Measurements from ENCODE around the gene ALG8.

The ALG8 gene

GRCh38 chr11:78132475-78132874 is 7.0 kb downstream of the ALG8 start:
- H3K36me3 ChIP-seq = no peaks in the 10 kb centered on the region
- H3K27ac ChIP-seq = no peak overlapping the region
- no peak overlapping the region for H3K4me3 ChIP-seq (ENCODE audit: low read depth in 1 of 2, low read length in 1 of 2)
- H3K27me3 ChIP-seq = no peaks in the 10 kb centered on the region
- H3K9me3 ChIP-seq = no peaks in the 10 kb centered on the region
- no peaks in the 10 kb centered on the region for H3K4me1 ChIP-seq (ENCODE audit: control insufficient read depth in 1 of 2, insufficient read depth in 1 of 2, low read depth in 1 of 2, low read length in 1 of 2)
- no peak for TF ChIP-seq CTCF (IDR thresholded peaks at IDR 0.05)

- Histone ChIP-seq H3K36me3 (no peaks in the 10 kb centered on the region), H3K9me3 (no peaks in the 10 kb centered on the region), H3K4me3 (ENCODE audit: low read depth in 1 of 2, low read length in 1 of 2) (no peak overlapping the region), H3K27me3 (no peaks in the 10 kb centered on the region), H3K27ac (no peak overlapping the region), H3K4me1 (ENCODE audit: control insufficient read depth in 1 of 2, insufficient read depth in 1 of 2, low read depth in 1 of 2, low read length in 1 of 2) (no peaks in the 10 kb centered on the region)
- TF ChIP-seq CTCF (IDR thresholded peaks at IDR 0.05) = no peak
Observed at GRCh38 chr11:78131956-78132355, 7.5 kb downstream of the ALG8 start.

- Histone ChIP-seq H3K27ac (no peak overlapping the region), H3K4me1 (ENCODE audit: control insufficient read depth in 1 of 2, insufficient read depth in 1 of 2, low read depth in 1 of 2, low read length in 1 of 2) (no peaks in the 10 kb centered on the region), H3K27me3 (no peaks in the 10 kb centered on the region), H3K9me3 (no peaks in the 10 kb centered on the region), H3K36me3 (no peaks in the 10 kb centered on the region), H3K4me3 (ENCODE audit: low read depth in 1 of 2, low read length in 1 of 2) (no peak overlapping the region)
- no peak for TF ChIP-seq CTCF (IDR thresholded peaks at IDR 0.05)
Observed at GRCh38 chr11:78127403-78127802, 12.0 kb downstream of the ALG8 start.

GRCh38 chr11:78112582-78113275 is 26.7 kb downstream of the ALG8 start:
- Histone ChIP-seq H3K4me3 (ENCODE audit: low read depth in 1 of 2, low read length in 1 of 2) (no peak overlapping the region), H3K27ac (no peak overlapping the region), H3K4me1 (ENCODE audit: control insufficient read depth in 1 of 2, insufficient read depth in 1 of 2, low read depth in 1 of 2, low read length in 1 of 2) (no peaks in the 10 kb centered on the region), H3K36me3 (peaks cover 31% of the 10 kb centered on the region), H3K9me3 (no peaks in the 10 kb centered on the region), H3K27me3 (no peaks in the 10 kb centered on the region)
- TF ChIP-seq CTCF (IDR thresholded peaks at IDR 0.05) = no peak

- no peak for TF ChIP-seq CTCF (IDR thresholded peaks at IDR 0.05)
- peaks cover 31% of the 10 kb centered on the region for H3K36me3 ChIP-seq
Observed at GRCh38 chr11:78111298-78111697, 28.1 kb downstream of the ALG8 start.

More at GRCh38 chr11:78111298-78111697, 28.1 kb downstream of the ALG8 start:
- Histone ChIP-seq H3K9me3 (no peaks in the 10 kb centered on the region), H3K4me1 (ENCODE audit: control insufficient read depth in 1 of 2, insufficient read depth in 1 of 2, low read depth in 1 of 2, low read length in 1 of 2) (no peaks in the 10 kb centered on the region), H3K27me3 (no peaks in the 10 kb centered on the region), H3K27ac (no peak overlapping the region), H3K4me3 (ENCODE audit: low read depth in 1 of 2, low read length in 1 of 2) (no peak overlapping the region)

All from neutrophil (primary cell).